SK-N-MC (cell line): Measurements from ENCODE around the gene ISM1.

ENCODE experiments used
- DNase-seq: peaks from one replicate; pipeline ENCODE4 v3.0.0-alpha.2; 2011; ENCODE audit warnings: low read depth, low spot score
- H3K27ac ChIP-seq: fragments of 200-600 bp; sonication (generic); 2 replicates; pipeline ENCODE4 v1.5.1; 2016; ENCODE audit warnings: mixed run types
- H3K36me3 ChIP-seq: fragments of 200-600 bp; sonication (generic); 2 replicates; pipeline ENCODE4 v1.6.1; 2017; ENCODE audit warnings: antibody characterized with exemption, low read length, mixed read lengths; ENCODE audit not compliant: insufficient read depth
- H3K4me3 ChIP-seq: fragments of 200-600 bp; sonication (generic); 2 replicates; pipeline ENCODE4 v1.5.1; 2016
- H3K9ac ChIP-seq: fragments of 200-600 bp; sonication (generic); 2 replicates; pipeline ENCODE4 v1.8.0; 2017; ENCODE audit warnings: mixed run types, mixed read lengths; ENCODE audit not compliant: insufficient read length
- H3K9me3 ChIP-seq: fragments of 200-600 bp; sonication (generic); 2 replicates; pipeline ENCODE4 v1.6.1; 2017; ENCODE audit warnings: low read depth, mild to moderate bottlenecking, antibody characterized with exemption, low read length, moderate library complexity, mixed read lengths
- EZH2 ChIP-seq: fragments of 200-600 bp; sonication (generic); IDR thresholded peaks from one replicate; pipeline ENCODE4 v1.6.1; 2017; ENCODE audit warnings: antibody characterized with exemption
- FOXP2 ChIP-seq: optimal IDR thresholded peaks from 2 replicates; pipeline ENCODE3; 2011; ENCODE audit warnings: mild to moderate bottlenecking, moderate library complexity; ENCODE audit not compliant: insufficient read depth; ENCODE audit errors: extremely low read length, control extremely low read depth
- POLR2AphosphoS5 ChIP-seq: IDR thresholded peaks from 2 replicates; pipeline ENCODE4 v1.6.1; 2012; ENCODE audit warnings: mild to moderate bottlenecking, low read depth, low read length, borderline replicate concordance

The ISM1 gene

GRCh38 chr20:13289031-13289430 is 68.0 kb downstream of the ISM1 start:
- no peaks in the 10 kb centered on the region for H3K9me3 ChIP-seq
- H3K27ac ChIP-seq: no peak overlapping the region
- H3K36me3 ChIP-seq: no peaks in the 10 kb centered on the region
- H3K4me3 ChIP-seq: no peak overlapping the region
- no peak overlapping the region for H3K9ac ChIP-seq
- no peak for DNase-seq
- no peak for TF ChIP-seq POLR2AphosphoS5

GRCh38 chr20:13290724-13291123 is 69.7 kb downstream of the ISM1 start:
- no peak overlapping the region for H3K27ac ChIP-seq
- TF ChIP-seq EZH2: no peak
- TF ChIP-seq POLR2AphosphoS5: no peak
- no peak for TF ChIP-seq FOXP2
- no peak overlapping the region for H3K4me3 ChIP-seq
- no peak for DNase-seq
- no peaks in the 10 kb centered on the region for H3K36me3 ChIP-seq
- no peak overlapping the region for H3K9ac ChIP-seq
- no peaks in the 10 kb centered on the region for H3K9me3 ChIP-seq

- no peaks in the 10 kb centered on the region for H3K36me3 ChIP-seq
- H3K9me3 ChIP-seq: no peaks in the 10 kb centered on the region
- DNase-seq: no peak
- H3K4me3 ChIP-seq: no peak overlapping the region
- no peak overlapping the region for H3K9ac ChIP-seq
- TF ChIP-seq POLR2AphosphoS5: no peak
- no peak for TF ChIP-seq EZH2
- TF ChIP-seq FOXP2: no peak
- H3K27ac ChIP-seq: no peak overlapping the region
Measured at GRCh38 chr20:13291157-13291556, 70.1 kb downstream of the ISM1 start.

DNA sequence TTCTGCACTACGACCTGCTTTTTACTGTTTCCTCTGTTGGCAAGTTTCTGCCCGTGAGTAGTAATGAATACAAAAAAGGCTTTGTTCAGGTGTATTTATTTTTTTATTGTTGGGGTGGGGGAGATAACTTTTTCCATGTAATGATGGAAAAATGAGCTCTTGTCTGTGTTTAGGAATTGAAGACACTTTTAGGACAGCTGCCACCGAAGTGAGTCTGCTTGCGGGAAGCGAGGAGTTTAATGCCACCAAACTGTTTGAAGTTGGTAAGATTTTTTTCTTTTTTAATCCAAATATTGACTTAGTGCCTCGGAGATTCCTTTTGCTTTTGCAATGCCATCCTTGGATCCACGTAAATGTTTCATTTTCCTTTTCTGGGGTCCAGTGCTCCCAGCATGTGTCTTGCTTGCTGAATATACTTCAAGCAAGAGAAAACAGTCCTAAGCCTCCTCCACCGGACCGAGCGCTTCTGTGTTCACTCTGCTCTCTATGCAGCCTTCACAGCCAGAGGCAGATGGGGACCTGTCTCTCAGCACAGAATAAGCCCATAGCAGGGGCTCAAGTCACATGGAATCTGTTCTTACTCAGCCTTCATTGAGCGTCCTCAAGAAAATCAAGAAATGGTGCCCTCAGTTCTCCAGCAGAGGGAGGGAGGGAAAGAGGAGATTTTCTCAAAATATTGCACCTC is 71.3 kb downstream of the ISM1 start:
- TF ChIP-seq POLR2AphosphoS5 (no peak), EZH2 (no peak), FOXP2 (no peak)
- H3K9ac ChIP-seq: no peak overlapping the region
- DNase-seq: no peak
- no peaks in the 10 kb centered on the region for H3K36me3 ChIP-seq
- no peak overlapping the region for H3K4me3 ChIP-seq
- no peaks in the 10 kb centered on the region for H3K9me3 ChIP-seq
- H3K27ac ChIP-seq: no peak overlapping the region

DNA sequence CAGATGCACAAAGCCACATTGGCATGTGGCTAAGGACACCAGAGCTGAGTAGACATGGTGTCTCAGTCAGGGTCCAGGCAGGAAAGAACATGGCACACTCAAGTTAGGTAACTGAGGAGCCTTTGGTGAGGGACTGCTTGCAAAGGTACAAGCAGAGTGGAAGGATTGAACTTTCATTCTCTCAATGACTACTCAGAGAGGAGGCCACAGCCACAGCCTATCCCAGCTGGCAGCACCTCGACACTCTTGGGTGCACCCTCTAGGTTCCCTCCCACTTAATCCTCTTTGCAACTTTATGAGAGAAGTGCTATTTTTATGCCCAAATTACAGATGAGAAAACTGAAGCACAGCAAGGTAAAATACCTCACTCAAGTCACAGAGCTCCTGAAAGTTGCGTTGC is 73.4 kb downstream of the ISM1 start:
- H3K36me3 ChIP-seq: no peaks in the 10 kb centered on the region
- H3K27ac ChIP-seq: no peak overlapping the region
- no peak for DNase-seq
- TF ChIP-seq POLR2AphosphoS5: no peak
- TF ChIP-seq EZH2: no peak
- TF ChIP-seq FOXP2: no peak
- H3K4me3 ChIP-seq: no peak overlapping the region
- H3K9me3 ChIP-seq: no peaks in the 10 kb centered on the region
- no peak overlapping the region for H3K9ac ChIP-seq

DNA sequence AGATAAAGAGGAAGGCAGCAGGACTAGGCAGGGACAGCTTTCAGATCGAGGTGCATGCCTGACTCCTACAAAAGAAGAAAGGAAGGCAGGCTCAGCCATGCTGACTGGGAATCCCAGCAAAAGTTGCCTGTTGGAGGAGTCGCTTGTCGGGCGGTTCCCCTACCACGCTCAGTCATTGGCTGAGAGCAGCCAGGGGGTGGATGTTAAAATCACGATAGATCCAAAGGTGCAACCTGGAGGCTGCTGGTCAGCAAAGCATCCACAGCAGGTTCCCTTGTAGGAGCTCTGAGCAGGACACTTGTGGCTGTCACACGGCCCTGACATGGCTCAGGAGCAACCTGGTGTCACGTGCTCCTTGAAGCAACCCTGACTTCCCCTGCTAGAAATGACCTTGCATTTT is 74.6 kb downstream of the ISM1 start:
- no peak for DNase-seq
- H3K27ac ChIP-seq: no peak overlapping the region
- H3K9ac ChIP-seq: no peak overlapping the region
- H3K4me3 ChIP-seq: no peak overlapping the region
- H3K9me3 ChIP-seq: no peaks in the 10 kb centered on the region
- no peak for TF ChIP-seq FOXP2
- TF ChIP-seq EZH2: no peak
- no peak for TF ChIP-seq POLR2AphosphoS5
- H3K36me3 ChIP-seq: no peaks in the 10 kb centered on the region

DNA sequence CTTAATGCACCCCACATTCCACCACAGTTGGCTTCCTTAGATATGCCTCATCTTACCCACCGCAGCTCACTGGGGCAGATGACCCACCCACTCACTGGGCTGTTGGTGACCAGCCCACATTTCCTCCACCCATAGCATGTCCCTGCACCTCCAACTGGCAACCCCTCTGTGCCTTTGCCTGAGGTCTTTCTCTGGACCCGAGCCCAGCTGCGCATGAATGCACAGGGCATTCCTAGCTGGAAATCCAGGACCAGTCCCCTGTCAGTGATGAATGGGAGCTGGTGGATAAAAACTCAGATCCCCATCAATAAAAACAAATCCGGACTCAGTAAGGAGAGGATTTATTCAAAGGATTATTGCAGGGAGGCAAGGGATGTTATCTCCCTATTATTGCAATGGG is 75.0 kb downstream of the ISM1 start:
- DNase-seq: no peak
- H3K9ac ChIP-seq: no peak overlapping the region
- no peak overlapping the region for H3K27ac ChIP-seq
- H3K4me3 ChIP-seq: no peak overlapping the region
- H3K36me3 ChIP-seq: no peaks in the 10 kb centered on the region
- TF ChIP-seq FOXP2 (no peak), POLR2AphosphoS5 (no peak), EZH2 (no peak)
- no peaks in the 10 kb centered on the region for H3K9me3 ChIP-seq

GRCh38 chr20:13297147-13297899 is 76.2 kb downstream of the ISM1 start:
- Histone ChIP-seq H3K27ac (no peak overlapping the region), H3K36me3 (no peaks in the 10 kb centered on the region), H3K9me3 (no peaks in the 10 kb centered on the region), H3K4me3 (no peak overlapping the region), H3K9ac (no peak overlapping the region)
- TF ChIP-seq EZH2 (no peak), POLR2AphosphoS5 (no peak), FOXP2 (no peak)
- no peak for DNase-seq
